Progenitor cell of endocrine pancreas (in vitro differentiated cells): ENCODE results near the gene NOB1. TPM values are rescaled to one million over a fixed set of nuclear protein-coding genes. Genes with fewer than 3 reads are reported as not detected.

Experiments
- DNase-seq: peaks from one replicate; pipeline ENCODE4 v3.0.0; 2021; ENCODE audit warnings: low spot score; ENCODE audit not compliant: unreplicated experiment
- H3K27ac Mint-ChIP-seq: 2 replicates; pipeline ENCODE4 v1.8.0; 2021; ENCODE audit warnings: mild to moderate bottlenecking, moderate library complexity, mixed read lengths
- H3K27me3 Mint-ChIP-seq: 2 replicates; pipeline ENCODE4 v1.8.0; 2021; ENCODE audit warnings: mixed read lengths
- H3K36me3 Mint-ChIP-seq: 2 replicates; pipeline ENCODE4 v1.8.0; 2022; ENCODE audit warnings: mixed read lengths; ENCODE audit not compliant: insufficient read depth
- H3K4me1 Mint-ChIP-seq: 2 replicates; pipeline ENCODE4 v1.8.0; 2021; ENCODE audit warnings: low read depth, mixed read lengths
- H3K4me3 Mint-ChIP-seq: 2 replicates; pipeline ENCODE4 v1.8.0; 2021; ENCODE audit warnings: low read depth, mild to moderate bottlenecking, moderate library complexity, mixed read lengths
- H3K9me3 Mint-ChIP-seq: 2 replicates; pipeline ENCODE4 v1.8.0; 2021; ENCODE audit warnings: low read depth, mixed read lengths
- total RNA-seq: library from RNA; stranded (reverse); gene quantifications from 2 replicates; pipeline ENCODE4 v1.2.1, GENCODE V29; 2021
- TF ChIP-seq, protein P1 (sequence below): fragments of 200-600 bp; sonication (generic); IDR thresholded peaks from one replicate; pipeline ENCODE4 v1.5.0; 2021; ENCODE audit warnings: antibody characterized with exemption, mild to moderate bottlenecking; ENCODE audit not compliant: unreplicated experiment

NOB1 gene
- total RNA-seq, 1 donor from 2014 or later: 56.1 TPM

DNA sequence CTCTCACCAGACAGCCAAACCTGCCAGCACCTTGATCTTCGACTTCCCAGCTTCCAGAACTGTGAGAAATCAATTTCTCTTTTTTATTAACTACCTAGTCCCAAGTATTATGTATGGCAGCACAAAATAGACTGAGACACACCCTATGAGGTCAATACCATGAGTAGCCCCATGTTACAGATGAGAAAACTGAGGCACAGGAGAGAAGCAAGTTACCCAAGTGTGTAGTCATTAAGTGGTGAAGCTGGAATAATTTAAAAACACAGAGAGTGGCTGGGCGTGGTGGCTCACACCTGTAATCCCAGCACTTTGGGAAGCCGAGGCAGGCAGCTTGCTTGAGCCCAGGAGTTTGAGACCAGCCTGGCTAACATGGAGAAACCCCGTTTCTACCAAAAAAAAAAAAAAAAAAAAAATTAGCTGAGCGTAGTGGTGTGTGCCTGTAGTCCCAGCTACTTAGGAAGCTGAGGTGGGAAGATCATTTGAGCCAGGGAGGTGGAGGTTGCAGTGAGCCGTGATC, 33.2 kb downstream of the NOB1 start:
- TF ChIP-seq, protein P1, sequence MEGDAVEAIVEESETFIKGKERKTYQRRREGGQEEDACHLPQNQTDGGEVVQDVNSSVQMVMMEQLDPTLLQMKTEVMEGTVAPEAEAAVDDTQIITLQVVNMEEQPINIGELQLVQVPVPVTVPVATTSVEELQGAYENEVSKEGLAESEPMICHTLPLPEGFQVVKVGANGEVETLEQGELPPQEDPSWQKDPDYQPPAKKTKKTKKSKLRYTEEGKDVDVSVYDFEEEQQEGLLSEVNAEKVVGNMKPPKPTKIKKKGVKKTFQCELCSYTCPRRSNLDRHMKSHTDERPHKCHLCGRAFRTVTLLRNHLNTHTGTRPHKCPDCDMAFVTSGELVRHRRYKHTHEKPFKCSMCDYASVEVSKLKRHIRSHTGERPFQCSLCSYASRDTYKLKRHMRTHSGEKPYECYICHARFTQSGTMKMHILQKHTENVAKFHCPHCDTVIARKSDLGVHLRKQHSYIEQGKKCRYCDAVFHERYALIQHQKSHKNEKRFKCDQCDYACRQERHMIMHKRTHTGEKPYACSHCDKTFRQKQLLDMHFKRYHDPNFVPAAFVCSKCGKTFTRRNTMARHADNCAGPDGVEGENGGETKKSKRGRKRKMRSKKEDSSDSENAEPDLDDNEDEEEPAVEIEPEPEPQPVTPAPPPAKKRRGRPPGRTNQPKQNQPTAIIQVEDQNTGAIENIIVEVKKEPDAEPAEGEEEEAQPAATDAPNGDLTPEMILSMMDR: no peak
- no peaks in the 10 kb centered on the region for H3K9me3 Mint-ChIP-seq
- peaks cover 22% of the 10 kb centered on the region for H3K36me3 Mint-ChIP-seq
- peaks cover 37% of the 10 kb centered on the region for H3K4me1 Mint-ChIP-seq
- peak overlapping the region; percentile 86 for H3K27ac Mint-ChIP-seq
- H3K4me3 Mint-ChIP-seq: peak overlapping the region; percentile 49
- DNase-seq: no peak
- no peaks in the 10 kb centered on the region for H3K27me3 Mint-ChIP-seq

DNA sequence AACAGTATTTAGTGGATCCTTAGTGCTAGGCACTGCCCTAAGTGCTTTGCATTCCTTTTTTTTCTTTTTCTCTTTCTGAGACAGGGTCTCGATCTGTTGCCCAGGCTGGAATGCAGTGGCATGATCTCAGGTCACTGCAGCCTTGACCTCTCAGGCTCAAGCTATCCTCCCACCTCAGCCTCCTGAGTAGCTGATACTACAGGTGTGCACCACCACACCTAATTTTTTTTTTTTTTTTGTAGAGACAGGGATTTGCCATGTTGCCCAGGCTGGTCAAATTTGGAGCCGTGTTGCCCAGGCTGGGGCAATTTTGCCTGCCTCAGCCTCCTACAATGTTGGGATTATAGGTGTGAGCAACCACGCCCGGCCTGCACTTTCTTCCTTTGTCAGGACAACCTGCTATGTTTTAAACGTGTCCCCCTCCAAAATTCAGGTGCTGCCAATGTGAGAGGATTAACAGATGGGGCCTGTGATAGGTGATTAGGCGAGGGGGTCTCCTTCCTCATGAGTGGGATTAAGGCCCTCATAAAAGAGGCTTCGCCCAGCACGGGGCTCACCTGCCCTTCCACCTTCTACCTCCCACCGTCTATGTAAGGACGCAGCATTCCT, 33.8 kb downstream of the NOB1 start:
- H3K27ac Mint-ChIP-seq: peak overlapping the region; percentile 86

DNA sequence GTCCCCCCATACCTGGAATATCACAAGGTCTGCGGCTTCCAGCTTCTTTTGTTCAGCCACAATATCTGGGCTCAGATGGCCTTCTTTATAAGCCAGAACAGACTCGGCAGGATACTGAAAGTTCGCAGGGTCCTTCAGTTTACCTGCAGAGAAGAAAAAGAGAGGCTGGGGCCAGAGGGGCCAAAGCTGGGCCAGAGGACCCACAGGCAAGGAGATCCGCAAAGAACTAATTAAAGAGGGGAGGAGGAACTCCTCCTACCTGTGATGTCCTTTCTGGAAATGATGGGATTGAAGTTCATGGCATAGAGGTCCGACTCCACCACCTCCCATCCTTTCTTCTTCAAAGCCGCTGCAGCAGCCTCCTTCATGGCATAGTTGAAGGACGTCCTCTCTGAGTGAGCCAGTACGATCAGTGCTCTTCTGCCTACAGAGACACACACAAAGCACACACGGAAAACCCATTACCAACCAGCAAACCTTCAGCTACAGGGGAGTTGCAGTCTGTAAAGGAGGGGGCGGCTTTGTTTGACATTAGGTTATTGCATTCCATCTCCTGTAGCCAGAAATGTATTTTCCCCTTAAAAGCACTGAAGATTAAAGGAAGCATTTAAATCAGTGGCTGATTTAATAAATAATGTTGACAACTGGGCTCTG, 36.5 kb downstream of the NOB1 start:
- Mint-ChIP-seq H3K36me3 (peaks cover 22% of the 10 kb centered on the region), H3K4me3 (no peak overlapping the region)

More for the DNA sequence above, 33.8 kb downstream of the NOB1 start:
- TF ChIP-seq, protein P1: no peak
- H3K9me3 Mint-ChIP-seq: no peaks in the 10 kb centered on the region
- H3K4me3 Mint-ChIP-seq: no peak overlapping the region
- peaks cover 32% of the 10 kb centered on the region for H3K4me1 Mint-ChIP-seq
- peaks cover 22% of the 10 kb centered on the region for H3K36me3 Mint-ChIP-seq
- no peak for DNase-seq
- no peaks in the 10 kb centered on the region for H3K27me3 Mint-ChIP-seq

DNA sequence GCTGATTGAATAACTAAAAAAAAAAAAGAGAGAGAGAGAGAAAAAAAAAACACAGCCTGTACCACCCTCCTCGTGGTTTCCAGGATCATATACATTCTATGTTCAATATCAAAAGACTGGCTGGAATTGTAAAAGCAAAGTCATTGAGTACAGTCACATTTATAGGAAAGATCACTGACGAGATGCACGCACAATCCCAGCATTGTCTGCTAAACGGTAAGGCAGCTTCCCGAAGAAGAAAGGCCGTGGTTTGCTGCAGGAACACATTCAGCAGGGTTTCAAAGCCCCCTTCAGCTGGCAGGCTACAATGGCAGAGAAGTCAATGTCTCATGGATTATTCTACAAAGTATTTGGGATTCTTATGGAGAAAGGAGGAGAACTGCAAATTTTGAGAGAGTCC, 37.7 kb downstream of the NOB1 start:
- Mint-ChIP-seq H3K4me1 (peaks cover 7% of the 10 kb centered on the region), H3K4me3 (no peak overlapping the region), H3K9me3 (no peaks in the 10 kb centered on the region), H3K36me3 (peaks cover 18% of the 10 kb centered on the region), H3K27ac (no peak overlapping the region), H3K27me3 (no peaks in the 10 kb centered on the region)
- TF ChIP-seq, protein P1: no peak
- DNase-seq: no peak

More for the DNA sequence above, 36.5 kb downstream of the NOB1 start:
- DNase-seq: no peak
- H3K27me3 Mint-ChIP-seq: no peaks in the 10 kb centered on the region
- no peaks in the 10 kb centered on the region for H3K9me3 Mint-ChIP-seq
- H3K27ac Mint-ChIP-seq: peak overlapping the region; percentile 71
- TF ChIP-seq, protein P1: no peak
- peaks cover 17% of the 10 kb centered on the region for H3K4me1 Mint-ChIP-seq

DNA sequence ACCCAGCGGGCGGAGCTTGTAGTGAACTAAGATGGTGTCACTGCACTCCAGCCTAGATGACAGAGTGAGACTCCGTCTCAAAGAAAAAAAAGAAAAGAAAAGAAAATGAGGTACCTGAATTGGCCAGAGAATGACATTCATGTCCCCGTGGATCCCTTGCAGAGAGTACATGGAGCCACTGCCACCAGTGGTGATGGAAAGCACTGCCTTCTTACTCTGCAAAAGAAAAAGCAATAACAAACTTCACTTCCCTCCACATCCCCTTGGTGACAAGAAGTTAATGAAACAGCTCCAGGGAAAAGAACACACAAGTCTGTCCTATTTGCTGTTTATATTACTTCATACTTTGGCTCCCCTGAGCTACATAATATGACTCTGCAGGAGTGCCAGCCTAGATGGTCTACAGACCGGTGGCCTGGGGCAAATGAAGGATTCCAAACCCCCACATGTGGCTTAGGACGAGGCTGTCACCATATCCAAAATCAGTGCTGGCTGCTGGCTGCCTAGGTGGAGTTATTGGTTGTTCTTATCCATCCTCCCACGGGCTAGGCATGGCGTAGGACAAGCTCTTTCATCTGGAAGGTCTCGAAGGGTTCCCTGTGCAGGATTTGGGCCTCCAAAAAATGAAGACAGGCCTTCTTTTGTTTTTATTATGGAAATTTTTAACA, 41.7 kb downstream of the NOB1 start:
- H3K27ac Mint-ChIP-seq: peak overlapping the region; percentile 37
- peaks cover 16% of the 10 kb centered on the region for H3K36me3 Mint-ChIP-seq
- H3K4me3 Mint-ChIP-seq: no peak overlapping the region
- no peak for DNase-seq
- no peaks in the 10 kb centered on the region for H3K9me3 Mint-ChIP-seq
- H3K27me3 Mint-ChIP-seq: no peaks in the 10 kb centered on the region
- TF ChIP-seq, protein P1: no peak
- no peaks in the 10 kb centered on the region for H3K4me1 Mint-ChIP-seq
